Measurements from ENCODE around the gene SKAP1.

The SKAP1 gene

GRCh38 chr17:48179071-48179945 is 250.7 kb downstream of the SKAP1 start:
- no peak for DNase-seq (ENCODE audit: low read depth in 1 of 2, low spot score in 1 of 2)

- DNase-seq (ENCODE audit: low read depth in 1 of 2, low spot score in 1 of 2), result no peak
These were observed 251.7 kb downstream of the SKAP1 start for GRCh38 chr17:48178317-48178716.

GRCh38 chr17:48177816-48178215 is 252.2 kb downstream of the SKAP1 start:
- no peak for DNase-seq (ENCODE audit: low read depth in 1 of 2, low spot score in 1 of 2)

- no peak for DNase-seq (ENCODE audit: low read depth in 1 of 2, low spot score in 1 of 2)
These were observed 253.6 kb downstream of the SKAP1 start for GRCh38 chr17:48176471-48176855.

- no peak for DNase-seq (ENCODE audit: low read depth in 1 of 2, low spot score in 1 of 2)
These were observed 254.1 kb downstream of the SKAP1 start for GRCh38 chr17:48175692-48176470.

GRCh38 chr17:48174833-48175523 is 255.0 kb downstream of the SKAP1 start:
- DNase-seq (ENCODE audit: low read depth in 1 of 2, low spot score in 1 of 2), result no peak

GRCh38 chr17:48173191-48173984 is 256.6 kb downstream of the SKAP1 start:
- DNase-seq (ENCODE audit: low read depth in 1 of 2, low spot score in 1 of 2), result no peak

- no peak for DNase-seq (ENCODE audit: low read depth in 1 of 2, low spot score in 1 of 2)
These were observed 260.1 kb downstream of the SKAP1 start for GRCh38 chr17:48169926-48170325.

GRCh38 chr17:48163809-48164208 is 266.2 kb downstream of the SKAP1 start:
- DNase-seq (ENCODE audit: low read depth in 1 of 2, low spot score in 1 of 2), result no peak

GRCh38 chr17:48162946-48163506 is 267.0 kb downstream of the SKAP1 start:
- DNase-seq (ENCODE audit: low read depth in 1 of 2, low spot score in 1 of 2), result no peak

GRCh38 chr17:48162306-48162934 is 267.6 kb downstream of the SKAP1 start:
- DNase-seq (ENCODE audit: low read depth in 1 of 2, low spot score in 1 of 2), result no peak

GRCh38 chr17:48161127-48161905 is 268.7 kb downstream of the SKAP1 start:
- no peak for DNase-seq (ENCODE audit: low read depth in 1 of 2, low spot score in 1 of 2)

- DNase-seq (ENCODE audit: low read depth in 1 of 2, low spot score in 1 of 2), result no peak
These were observed 269.6 kb downstream of the SKAP1 start for GRCh38 chr17:48160177-48161081.

- no peak for DNase-seq (ENCODE audit: low read depth in 1 of 2, low spot score in 1 of 2)
These were observed 270.8 kb downstream of the SKAP1 start for GRCh38 chr17:48159232-48159631.

- no peak for DNase-seq (ENCODE audit: low read depth in 1 of 2, low spot score in 1 of 2)
These were observed 274.0 kb downstream of the SKAP1 start for GRCh38 chr17:48155889-48156611.

GRCh38 chr17:48153691-48154358 is 276.2 kb downstream of the SKAP1 start:
- no peak for DNase-seq (ENCODE audit: low read depth in 1 of 2, low spot score in 1 of 2)

- no peak for DNase-seq (ENCODE audit: low read depth in 1 of 2, low spot score in 1 of 2)
These were observed 277.7 kb downstream of the SKAP1 start for GRCh38 chr17:48152289-48152688.

All from activated CD4-positive, alpha-beta T cell treated with anti-CD3 and anti-CD28 coated beads, Interleukin-2, amount 50 U/mL, for 24 hours (primary cell).